ENCODE measurements around the gene POC1A. TPM values are rescaled to one million over a fixed set of nuclear protein-coding genes. Genes with fewer than 3 reads are reported as not detected.

The POC1A gene
- total RNA-seq, 2 experiments from 2014 or later: 32.3 to 32.7 TPM

DNA sequence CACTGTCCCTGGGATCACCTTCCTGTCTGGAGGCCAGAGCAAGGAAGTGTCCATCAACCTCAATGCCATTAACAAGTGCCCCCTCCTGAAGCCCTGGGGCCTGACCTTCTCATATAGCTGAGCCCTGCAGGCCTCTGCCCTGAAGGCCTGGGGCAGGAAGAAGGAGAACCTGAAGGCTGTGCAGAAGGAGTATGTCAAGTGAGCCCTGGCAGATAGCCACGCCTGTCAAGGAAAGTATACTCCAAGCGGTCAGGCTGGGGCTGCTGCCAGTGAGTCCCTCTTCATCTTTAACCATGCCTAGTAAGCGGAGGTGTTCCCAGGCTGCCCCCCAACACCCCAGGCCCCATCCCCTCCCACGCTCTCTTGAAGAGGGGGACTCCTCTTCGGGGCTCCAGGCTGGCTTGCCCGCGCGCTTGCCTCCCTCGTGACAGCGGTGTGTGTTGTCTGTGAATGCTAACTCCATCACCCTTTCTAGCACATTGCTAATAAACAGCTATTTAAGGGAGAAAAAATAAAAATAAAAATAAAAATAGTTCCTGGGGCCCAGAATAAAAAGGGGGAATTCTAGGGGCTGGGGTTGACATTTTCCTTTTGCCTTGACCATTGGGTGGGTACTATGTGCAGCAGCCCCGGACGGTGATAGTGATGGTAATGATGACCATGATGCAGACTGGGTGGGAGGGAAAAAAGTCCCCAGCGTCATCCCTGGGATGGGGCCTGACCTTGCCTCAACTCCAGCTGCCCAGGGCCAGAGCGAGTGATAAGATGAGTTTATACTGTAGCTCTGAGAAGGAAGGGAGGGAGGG is 40.5 kb upstream of the POC1A start:
- no peaks in the 10 kb centered on the region for H3K27me3 Mint-ChIP-seq (ENCODE audit: low read depth)
- peaks cover 7% of the 10 kb centered on the region for H3K36me3 Mint-ChIP-seq (ENCODE audit: low read depth)
- intact Hi-C loops (cut with micrococcal nuclease): no loop called here
- peaks cover 31% of the 10 kb centered on the region for H3K4me1 Mint-ChIP-seq (ENCODE audit: low read depth)
- no peak overlapping the region for H3K4me3 Mint-ChIP-seq
- DNase-seq: no peak
- no peak overlapping the region for H3K27ac Mint-ChIP-seq
- no peaks in the 10 kb centered on the region for H3K9me3 Mint-ChIP-seq
- CTCF ChIA-PET: interaction anchor here (0.5 to 1.4 kb wide), 2 partner anchors 26 to 27 kb away, joined by 4 to 5 read pairs; no protein-coding TSS in a partner anchor

DNA sequence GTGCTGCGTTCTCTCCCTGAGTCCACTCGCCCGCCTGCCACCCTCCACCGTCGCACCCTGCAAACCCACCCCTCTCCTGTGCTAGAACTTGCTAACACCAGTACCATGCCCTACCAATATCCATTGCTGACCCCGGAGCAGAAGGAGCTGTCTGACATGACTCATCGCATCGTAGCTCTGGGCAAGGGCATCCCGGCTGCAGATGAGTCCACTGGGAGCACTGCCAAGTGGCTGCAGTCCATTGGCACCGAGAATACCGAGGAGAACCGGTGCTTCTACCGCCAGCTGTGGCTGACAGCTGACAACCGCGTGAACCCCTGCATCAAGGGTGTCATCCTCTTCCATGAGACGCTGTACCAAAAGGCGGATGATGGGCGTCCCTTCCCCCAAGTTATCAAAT is 38.8 kb upstream of the POC1A start:
- H3K9me3 Mint-ChIP-seq: no peaks in the 10 kb centered on the region
- peaks cover 19% of the 10 kb centered on the region for H3K4me1 Mint-ChIP-seq (ENCODE audit: low read depth)
- intact Hi-C loops (cut with micrococcal nuclease): no loop called here
- H3K36me3 Mint-ChIP-seq (ENCODE audit: low read depth): no peaks in the 10 kb centered on the region
- H3K27me3 Mint-ChIP-seq (ENCODE audit: low read depth): no peaks in the 10 kb centered on the region
- CTCF ChIA-PET: interaction anchor here (1.4 kb wide), 1 partner anchor 146 kb away, joined by 4 read pairs; no protein-coding TSS in a partner anchor
- no peak overlapping the region for H3K4me3 Mint-ChIP-seq
- no peak overlapping the region for H3K27ac Mint-ChIP-seq
- DNase-seq: no peak

DNA sequence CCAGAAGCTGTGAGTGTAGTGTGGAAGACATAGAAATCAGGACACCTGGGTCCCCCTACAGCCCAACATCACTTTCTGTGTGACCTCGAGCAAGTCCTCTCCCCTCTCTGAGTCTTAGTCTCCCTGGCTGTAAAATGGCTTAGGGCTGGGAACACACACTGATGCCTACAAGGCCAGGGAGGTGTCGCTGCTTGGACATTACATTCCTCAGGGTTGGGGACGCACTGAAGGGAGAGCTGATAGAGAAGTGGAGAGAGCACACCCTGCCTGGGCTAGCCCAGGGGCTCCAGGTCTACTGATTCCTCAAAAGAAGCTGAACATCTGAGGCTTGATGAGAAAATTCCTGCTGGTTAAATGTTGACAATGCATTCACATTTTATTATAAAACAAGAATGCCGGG is 37.4 kb upstream of the POC1A start:
- Mint-ChIP-seq H3K36me3 (ENCODE audit: low read depth) (no peaks in the 10 kb centered on the region), H3K9me3 (no peaks in the 10 kb centered on the region), H3K4me1 (ENCODE audit: low read depth) (peaks cover 8% of the 10 kb centered on the region), H3K4me3 (no peak overlapping the region), H3K27me3 (ENCODE audit: low read depth) (no peaks in the 10 kb centered on the region), H3K27ac (no peak overlapping the region)
- intact Hi-C loops (cut with micrococcal nuclease): no loop called here
- no peak for DNase-seq
- CTCF ChIA-PET: interaction anchor here (1.4 kb wide), 1 partner anchor 147 kb away, joined by 4 read pairs; no protein-coding TSS in a partner anchor

DNA sequence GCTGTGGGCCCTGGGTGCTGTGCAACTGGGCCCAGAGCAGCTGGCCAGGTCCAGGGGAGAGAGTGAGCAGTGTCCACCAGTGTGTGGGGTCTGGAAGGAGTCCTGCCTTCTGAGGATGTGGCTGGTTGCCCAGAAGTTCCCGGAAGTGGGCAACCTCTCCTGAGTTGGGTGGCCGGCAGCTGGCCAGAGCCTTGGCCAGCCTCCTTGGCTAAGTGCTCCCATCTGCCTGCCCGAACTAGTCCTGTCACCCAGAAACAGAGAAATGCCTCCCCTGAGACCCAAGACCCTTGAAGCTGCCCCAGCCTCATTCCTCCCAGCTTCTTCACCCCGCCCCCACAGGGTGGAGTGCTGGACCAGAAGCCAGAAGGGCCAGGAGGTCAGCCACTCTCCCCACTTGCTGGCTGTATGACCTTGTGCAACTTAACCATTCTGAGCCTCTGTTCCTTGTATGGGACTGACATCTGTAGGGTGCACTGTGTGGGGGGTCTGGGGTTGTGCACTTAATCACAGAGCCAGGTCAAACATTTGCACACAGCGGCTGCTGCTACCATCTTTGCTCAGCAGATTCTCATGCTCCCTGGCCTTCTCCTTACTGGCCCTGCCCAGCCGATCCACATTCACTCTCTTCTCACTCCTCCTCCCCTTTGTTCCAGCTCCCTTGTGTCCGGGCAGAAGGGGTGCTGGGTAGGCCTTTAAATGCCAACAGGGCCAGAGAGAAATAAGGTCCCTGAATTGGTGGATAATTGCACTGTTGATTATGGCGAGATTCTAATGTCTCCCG is 36.3 kb upstream of the POC1A start:
- Mint-ChIP-seq H3K36me3 (ENCODE audit: low read depth) (no peaks in the 10 kb centered on the region), H3K4me3 (no peak overlapping the region), H3K4me1 (ENCODE audit: low read depth) (no peaks in the 10 kb centered on the region), H3K9me3 (no peaks in the 10 kb centered on the region), H3K27ac (no peak overlapping the region), H3K27me3 (ENCODE audit: low read depth) (no peaks in the 10 kb centered on the region)
- CTCF ChIA-PET: no interaction called here
- DNase-seq: no peak
- intact Hi-C loops (cut with micrococcal nuclease): no loop called here

DNA sequence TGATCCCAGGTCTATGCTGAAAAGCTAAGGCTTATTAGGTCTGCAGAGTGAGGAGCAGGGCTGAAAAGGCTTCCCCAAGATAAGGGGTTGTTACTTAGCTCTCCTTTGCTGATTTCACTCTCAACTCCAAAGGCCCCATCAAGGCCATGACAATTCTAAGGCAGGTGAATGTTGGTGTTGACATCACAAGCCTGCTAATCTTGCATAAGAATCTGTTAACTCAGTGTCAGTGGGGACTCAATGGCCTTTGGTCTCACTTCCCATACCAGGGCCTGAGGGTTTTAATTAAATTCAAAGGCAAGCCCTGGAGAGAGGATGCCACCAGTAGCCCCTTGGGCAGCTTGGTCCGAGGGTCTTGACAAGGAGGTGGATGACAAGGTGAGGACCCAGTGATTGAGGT is 34.3 kb upstream of the POC1A start:
- intact Hi-C loops (cut with micrococcal nuclease): no loop called here
- no peak overlapping the region for H3K4me3 Mint-ChIP-seq
- no peak overlapping the region for H3K27ac Mint-ChIP-seq
- H3K36me3 Mint-ChIP-seq (ENCODE audit: low read depth): no peaks in the 10 kb centered on the region
- CTCF ChIA-PET: interaction anchor here (0.6 kb wide), 1 partner anchor 206 kb away, joined by 3 read pairs; no protein-coding TSS in a partner anchor
- no peak for DNase-seq
- no peaks in the 10 kb centered on the region for H3K9me3 Mint-ChIP-seq
- no peaks in the 10 kb centered on the region for H3K4me1 Mint-ChIP-seq (ENCODE audit: low read depth)
- no peaks in the 10 kb centered on the region for H3K27me3 Mint-ChIP-seq (ENCODE audit: low read depth)

DNA sequence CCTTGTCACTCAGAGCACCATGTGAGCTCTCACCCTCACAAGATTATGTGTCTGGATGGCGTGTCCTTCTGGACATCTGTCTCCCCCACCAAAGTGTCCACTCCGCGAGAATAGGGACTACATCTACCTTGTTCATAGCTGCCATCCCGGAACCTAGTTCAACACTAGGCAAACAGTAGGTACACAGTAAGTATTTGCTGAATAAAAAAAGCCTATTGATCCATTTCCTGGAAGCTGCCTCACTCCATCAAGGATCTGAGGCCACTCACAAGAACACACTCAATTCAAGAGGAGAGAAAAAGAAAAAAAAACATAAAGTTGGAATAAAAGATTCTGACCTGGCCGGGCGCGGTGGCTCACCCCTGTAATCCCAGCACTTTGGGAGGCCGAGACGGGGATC is 32.5 kb upstream of the POC1A start:
- no peak for DNase-seq
- Mint-ChIP-seq H3K4me1 (ENCODE audit: low read depth) (no peaks in the 10 kb centered on the region), H3K27ac (no peak overlapping the region), H3K27me3 (ENCODE audit: low read depth) (no peaks in the 10 kb centered on the region), H3K36me3 (ENCODE audit: low read depth) (no peaks in the 10 kb centered on the region), H3K9me3 (no peaks in the 10 kb centered on the region), H3K4me3 (no peak overlapping the region)
- CTCF ChIA-PET: interaction anchor here (0.7 to 0.9 kb wide), 2 partner anchors 186 to 544 kb away, joined by 3 read pairs; no protein-coding TSS in a partner anchor
- intact Hi-C loops (cut with micrococcal nuclease): no loop called here

DNA sequence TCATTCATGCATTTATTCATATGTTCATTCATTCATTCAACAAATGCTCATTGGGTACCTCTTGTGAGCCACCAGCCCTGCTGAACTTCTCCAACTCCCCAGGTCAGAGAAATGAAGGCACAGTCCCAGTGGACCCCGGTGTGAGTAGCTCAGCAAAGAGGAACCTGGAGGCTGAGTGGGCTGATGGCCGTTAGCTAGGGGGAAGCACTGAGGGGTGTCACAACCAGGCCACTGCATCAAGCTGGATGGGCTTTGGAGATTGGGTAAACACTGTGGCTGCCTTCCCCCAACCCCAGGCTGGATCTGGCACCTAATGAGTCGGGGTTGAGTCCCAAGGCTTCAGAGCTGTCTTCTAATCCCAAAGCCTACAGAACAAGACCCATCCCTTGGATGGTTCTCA is 31.6 kb upstream of the POC1A start:
- Mint-ChIP-seq H3K36me3 (ENCODE audit: low read depth) (no peaks in the 10 kb centered on the region), H3K9me3 (no peaks in the 10 kb centered on the region), H3K4me1 (ENCODE audit: low read depth) (no peaks in the 10 kb centered on the region), H3K27me3 (ENCODE audit: low read depth) (no peaks in the 10 kb centered on the region), H3K27ac (no peak overlapping the region), H3K4me3 (no peak overlapping the region)
- DNase-seq: no peak
- intact Hi-C loops (cut with micrococcal nuclease): no loop called here
- CTCF ChIA-PET: no interaction called here

DNA sequence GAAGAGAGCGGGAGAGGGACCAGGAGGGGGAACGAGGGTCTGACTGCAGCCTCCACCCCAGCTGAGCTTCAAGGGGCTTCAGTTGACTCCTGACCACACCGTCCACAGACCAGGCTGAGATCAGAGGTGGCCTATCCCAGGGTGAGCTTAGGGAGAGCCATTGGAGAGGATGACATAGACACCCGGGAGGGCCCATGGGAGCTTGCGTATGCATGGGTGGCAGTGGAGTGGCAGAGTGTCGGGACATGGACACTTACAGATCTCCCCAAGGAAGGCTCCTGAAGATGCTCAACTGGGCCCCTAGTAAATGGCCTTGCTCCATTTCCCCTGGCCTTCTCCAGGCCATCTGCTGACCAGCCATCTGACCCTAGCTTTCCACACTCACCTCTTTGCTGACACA is 31.1 kb upstream of the POC1A start:
- H3K36me3 Mint-ChIP-seq (ENCODE audit: low read depth): no peaks in the 10 kb centered on the region
- intact Hi-C loops (cut with micrococcal nuclease): no loop called here
- DNase-seq: no peak
- H3K27ac Mint-ChIP-seq: no peak overlapping the region
- no peaks in the 10 kb centered on the region for H3K4me1 Mint-ChIP-seq (ENCODE audit: low read depth)
- CTCF ChIA-PET: no interaction called here
- H3K9me3 Mint-ChIP-seq: no peaks in the 10 kb centered on the region
- H3K4me3 Mint-ChIP-seq: no peak overlapping the region
- no peaks in the 10 kb centered on the region for H3K27me3 Mint-ChIP-seq (ENCODE audit: low read depth)

DNA sequence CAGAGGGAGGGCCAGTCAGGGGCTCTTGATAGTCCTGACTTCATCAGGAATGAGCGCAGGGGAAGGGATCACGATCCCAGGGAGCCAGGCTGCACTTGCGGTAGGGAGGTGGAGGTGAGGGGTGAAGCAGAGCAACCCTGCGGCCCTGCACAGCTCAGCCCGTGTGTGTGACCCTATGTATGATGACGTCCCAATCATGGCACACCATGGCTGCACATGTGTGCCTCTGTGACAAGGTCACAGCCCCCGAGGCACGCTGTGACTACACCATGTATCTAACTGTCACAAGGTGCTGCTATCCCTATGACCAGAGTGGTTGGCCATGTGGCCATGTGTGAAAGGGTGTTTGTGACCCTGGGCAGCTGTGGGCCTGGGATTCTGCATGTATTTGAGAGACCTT is 30.5 kb upstream of the POC1A start:
- no peaks in the 10 kb centered on the region for H3K36me3 Mint-ChIP-seq (ENCODE audit: low read depth)
- H3K27ac Mint-ChIP-seq: no peak overlapping the region
- H3K9me3 Mint-ChIP-seq: no peaks in the 10 kb centered on the region
- no peaks in the 10 kb centered on the region for H3K4me1 Mint-ChIP-seq (ENCODE audit: low read depth)
- intact Hi-C loops (cut with micrococcal nuclease): no loop called here
- DNase-seq: no peak
- no peaks in the 10 kb centered on the region for H3K27me3 Mint-ChIP-seq (ENCODE audit: low read depth)
- CTCF ChIA-PET: no interaction called here
- H3K4me3 Mint-ChIP-seq: no peak overlapping the region

DNA sequence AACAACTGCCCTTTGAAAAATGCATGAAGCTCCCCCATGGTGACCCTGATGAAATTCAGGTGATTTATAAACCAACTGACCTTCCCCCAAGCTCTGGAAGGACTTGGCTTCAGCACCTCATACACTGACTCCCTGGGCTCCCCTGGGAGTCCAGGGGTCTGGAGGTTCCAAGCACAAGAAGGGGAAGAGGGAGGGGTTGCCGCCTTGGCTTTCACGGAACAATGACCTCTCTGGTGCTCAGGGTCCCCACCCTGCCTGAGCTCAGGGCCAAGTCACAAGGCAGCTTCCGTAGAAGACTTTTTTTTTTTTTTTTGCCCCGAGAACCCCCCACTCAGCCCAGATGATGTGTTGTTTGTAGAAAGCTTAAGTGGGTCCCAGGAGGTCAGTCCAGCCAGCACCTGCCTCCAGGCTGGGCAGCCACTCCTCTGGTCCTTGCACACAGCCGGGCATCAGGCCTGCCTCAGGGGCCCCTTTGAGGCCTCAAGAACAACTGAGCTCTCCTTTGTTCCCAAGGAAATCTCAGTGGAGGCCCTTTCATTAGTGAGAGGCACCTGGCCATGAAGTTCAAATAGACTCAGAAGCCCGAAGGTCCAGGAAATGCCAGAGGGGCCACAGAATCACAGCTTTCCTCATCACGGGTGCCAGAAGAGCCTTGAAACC is 29.7 kb upstream of the POC1A start:
- CTCF ChIA-PET: no interaction called here
- intact Hi-C loops (cut with micrococcal nuclease): no loop called here
- H3K4me3 Mint-ChIP-seq: no peak overlapping the region
- no peaks in the 10 kb centered on the region for H3K9me3 Mint-ChIP-seq
- no peak for DNase-seq
- H3K27ac Mint-ChIP-seq: no peak overlapping the region
- no peaks in the 10 kb centered on the region for H3K36me3 Mint-ChIP-seq (ENCODE audit: low read depth)
- no peaks in the 10 kb centered on the region for H3K4me1 Mint-ChIP-seq (ENCODE audit: low read depth)
- no peaks in the 10 kb centered on the region for H3K27me3 Mint-ChIP-seq (ENCODE audit: low read depth)

DNA sequence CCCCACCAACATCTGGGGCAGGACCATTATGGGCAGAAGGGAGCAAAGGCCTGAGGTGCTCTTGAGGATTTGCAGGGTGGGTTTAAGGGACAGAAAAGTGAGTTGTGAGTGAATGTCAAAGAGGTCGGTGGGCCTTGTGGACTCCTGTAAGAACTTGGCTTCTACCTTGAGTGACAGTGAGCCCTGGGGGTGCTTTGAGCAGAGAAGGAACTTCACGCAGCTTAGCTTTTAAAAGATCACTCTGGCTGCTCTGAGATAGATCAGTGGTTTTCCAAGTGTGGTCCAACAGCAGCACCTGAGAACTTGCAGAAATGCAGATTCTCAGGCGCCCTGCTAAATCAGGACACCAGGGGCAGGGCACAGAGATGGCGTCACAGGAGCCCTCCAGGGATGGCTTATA is 28.5 kb upstream of the POC1A start:
- intact Hi-C loops (cut with micrococcal nuclease): no loop called here
- Mint-ChIP-seq H3K27me3 (ENCODE audit: low read depth) (no peaks in the 10 kb centered on the region), H3K27ac (no peak overlapping the region), H3K9me3 (no peaks in the 10 kb centered on the region), H3K4me3 (no peak overlapping the region), H3K4me1 (ENCODE audit: low read depth) (no peaks in the 10 kb centered on the region), H3K36me3 (ENCODE audit: low read depth) (no peaks in the 10 kb centered on the region)
- CTCF ChIA-PET: no interaction called here
- no peak for DNase-seq

DNA sequence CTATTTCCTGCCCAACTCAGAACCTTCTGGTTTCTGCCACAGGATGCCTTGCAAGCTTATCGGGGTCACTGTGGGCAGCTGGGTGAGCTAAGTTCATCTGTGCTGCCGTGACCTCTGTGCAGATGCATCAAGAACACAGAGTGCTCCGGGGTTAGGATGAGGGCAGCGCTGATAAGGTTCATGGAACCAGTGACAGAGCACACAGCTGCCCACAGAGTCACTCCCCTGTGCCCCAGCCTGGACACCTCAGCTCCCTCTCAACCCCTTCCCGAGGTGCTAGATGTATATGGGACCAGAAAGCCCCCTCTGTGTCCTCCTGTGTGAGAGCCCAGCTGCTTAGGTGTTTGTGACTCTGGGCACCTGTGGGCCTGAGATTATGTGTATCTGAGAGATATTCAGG is 28.0 kb upstream of the POC1A start:
- no peaks in the 10 kb centered on the region for H3K36me3 Mint-ChIP-seq (ENCODE audit: low read depth)
- no peaks in the 10 kb centered on the region for H3K27me3 Mint-ChIP-seq (ENCODE audit: low read depth)
- H3K4me3 Mint-ChIP-seq: no peak overlapping the region
- no peak overlapping the region for H3K27ac Mint-ChIP-seq
- DNase-seq: no peak
- CTCF ChIA-PET: interaction anchor here (0.8 to 1.2 kb wide), 3 partner anchors 38 to 181 kb away, joined by 3 read pairs; no protein-coding TSS in a partner anchor
- no peaks in the 10 kb centered on the region for H3K9me3 Mint-ChIP-seq
- intact Hi-C loops (cut with micrococcal nuclease): no loop called here
- no peaks in the 10 kb centered on the region for H3K4me1 Mint-ChIP-seq (ENCODE audit: low read depth)
